Endothelial cell of umbilical vein (primary cell): ENCODE data around the gene ARFGAP3. TPM values are rescaled to one million over a fixed set of nuclear protein-coding genes. Genes with fewer than 3 reads are reported as not detected.
A peak's percentile ranks its signal among the peaks of the same experiment; 100 is the strongest.

ENCODE experiments used
- BruUV-seq: library from RNA; stranded (reverse); fragments of 400-500 nt; replicated peaks from 2 replicates; lab custom pipeline; 2021; lab: Mats Ljungman, UMichigan
- CTCF ChIA-PET: fragments of 300-600, 350-600 bp; sonication (Branson Sonifier 250); formaldehyde crosslinking; loops from one replicate; lab custom pipeline; 2021; ENCODE audit warnings: antibody characterized with exemption, inconsistent platforms; lab: Charles Lee
- POLR2A ChIA-PET: fragments of 300-600, 350-600 bp; sonication (Branson Sonifier 250); formaldehyde crosslinking; loops from one replicate; lab custom pipeline; 2021; ENCODE audit warnings: antibody characterized with exemption, inconsistent platforms; lab: Charles Lee
- DNase-seq: peaks from one replicate; pipeline ENCODE4 v3.0.0-alpha.2; 2011; ENCODE audit warnings: low read depth, low spot score
- FAIRE-seq: peaks from 2 replicates; lab custom pipeline; 2011; peaks lifted over from hg19 to GRCh38; lab: Jason Lieb, UNC
- H2AFZ ChIP-seq: 2 replicates; pipeline ENCODE4 v1.6.0; 2012; ENCODE audit warnings: low read depth, low read length, control low read depth, inconsistent platforms
- H3K27ac ChIP-seq: 2 replicates; pipeline ENCODE4 v1.5.1; 2011; ENCODE audit warnings: low read depth, mild to moderate bottlenecking, control low read depth, low read length, moderate library complexity; ENCODE audit not compliant: insufficient read depth
- H3K27me3 ChIP-seq, 2 experiments: 2 replicates each; pipeline versions ENCODE4 v1.6.0 to v1.6.1; 2011; ENCODE audit warnings: low read length in 2 of 2, mixed read lengths in 1 of 2; ENCODE audit not compliant: control insufficient read depth in 2 of 2, insufficient read depth in 2 of 2
- H3K36me3 ChIP-seq, 2 experiments: 2 replicates in 1 of 2; 3 replicates in 1 of 2; pipeline ENCODE4 v1.5.1; 2011; ENCODE audit warnings: low read length in 2 of 2, mild to moderate bottlenecking in 1 of 2, moderate library complexity in 1 of 2; ENCODE audit not compliant: control insufficient read depth in 2 of 2, insufficient read depth in 2 of 2; ENCODE audit errors: extremely low read depth in 1 of 2
- H3K4me1 ChIP-seq: 3 replicates; pipeline ENCODE4 v1.5.1; 2011; ENCODE audit warnings: mild to moderate bottlenecking, low read length; ENCODE audit not compliant: control insufficient read depth, insufficient read depth; ENCODE audit errors: extremely low read depth
- H3K4me2 ChIP-seq: 2 replicates; pipeline ENCODE4 v1.6.1; 2011; ENCODE audit warnings: low read length, control low read depth, mixed read lengths; ENCODE audit not compliant: insufficient read depth
- H3K4me3 ChIP-seq, 3 experiments: fragments of 200-600 bp in 1 of 3; sonication (generic), shearing (Covaris generic) in 1 of 3; replicated peaks in 1 of 3; 2 replicates each; pipeline ENCODE4 v1.5.1; 2011 to 2016; ENCODE audit warnings: control low read depth in 3 of 3, low read length in 3 of 3, mild to moderate bottlenecking in 2 of 3, inconsistent platforms in 1 of 3, low read depth in 1 of 3, moderate library complexity in 1 of 3; ENCODE audit not compliant: insufficient read depth in 1 of 3
- H3K79me2 ChIP-seq: 2 replicates; pipeline ENCODE4 v1.6.0; 2012; ENCODE audit warnings: low read length, inconsistent platforms; ENCODE audit not compliant: control insufficient read depth, insufficient read depth
- H3K9ac ChIP-seq: replicated peaks from 2 replicates; pipeline ENCODE3; 2011; ENCODE audit warnings: low read length, control low read depth; ENCODE audit not compliant: insufficient read depth; ENCODE audit errors: extremely low read depth
- H3K9me1 ChIP-seq: replicated peaks from 3 replicates; pipeline ENCODE4 v1.6.0; 2011; ENCODE audit warnings: mild to moderate bottlenecking, low read length; ENCODE audit not compliant: control insufficient read depth, insufficient read depth; ENCODE audit errors: extremely low read depth
- H3K9me3 ChIP-seq: replicated peaks from 2 replicates; pipeline ENCODE4 v1.5.1; 2012; ENCODE audit warnings: low read length, inconsistent platforms; ENCODE audit not compliant: control insufficient read depth, insufficient read depth
- H4K20me1 ChIP-seq: replicated peaks from 2 replicates; pipeline ENCODE3; 2011; ENCODE audit warnings: mild to moderate bottlenecking, low read length; ENCODE audit not compliant: control insufficient read depth, insufficient read depth; ENCODE audit errors: extremely low read depth
- CTCF ChIP-seq, 2 donors: IDR thresholded peaks; 1 replicate in 1 of 2; 2 replicates in 1 of 2; pipeline ENCODE4 v1.5.1; 2011; ENCODE audit warnings: low read length in 2 of 2, mild to moderate bottlenecking in 2 of 2, moderate library complexity in 2 of 2, control low read depth in 1 of 2, inconsistent platforms in 1 of 2, low read depth in 1 of 2; ENCODE audit not compliant: insufficient read depth in 1 of 2; ENCODE audit errors: extremely low read depth in 1 of 2
- EZH2 ChIP-seq: IDR thresholded peaks from 2 replicates; pipeline ENCODE4 v1.6.1; 2012; ENCODE audit warnings: borderline replicate concordance, low read depth, mild to moderate bottlenecking, moderate library complexity, low read length, inconsistent platforms; ENCODE audit not compliant: severe bottlenecking
- FOS ChIP-seq: IDR thresholded peaks from 2 replicates; pipeline ENCODE4 v1.6.1; 2011; ENCODE audit warnings: mild to moderate bottlenecking, low read length, moderate library complexity, borderline replicate concordance; ENCODE audit not compliant: insufficient read depth
- GATA2 ChIP-seq: IDR thresholded peaks from 2 replicates; pipeline ENCODE4 v1.7.0; 2011; ENCODE audit warnings: low read depth, mild to moderate bottlenecking, moderate library complexity, mixed read lengths, low read length; ENCODE audit not compliant: insufficient read length, insufficient read depth
- JUN ChIP-seq: IDR thresholded peaks from 2 replicates; pipeline ENCODE4 v1.6.1; 2011; ENCODE audit warnings: borderline replicate concordance, low read depth; ENCODE audit not compliant: insufficient read length, insufficient read depth
- MYC ChIP-seq: IDR thresholded peaks from one replicate; pipeline ENCODE4 v1.6.1; 2011; ENCODE audit warnings: mild to moderate bottlenecking, low read depth, low read length
- POLR2A ChIP-seq: IDR thresholded peaks from 2 replicates; pipeline ENCODE4 v1.6.1; 2012; ENCODE audit warnings: low read depth, mild to moderate bottlenecking, control low read depth, low read length
- POLR2AphosphoS5 ChIP-seq: IDR thresholded peaks from 2 replicates; pipeline ENCODE4 v1.6.1; 2012; ENCODE audit warnings: low read depth, mild to moderate bottlenecking, control low read depth, low read length, moderate library complexity; ENCODE audit not compliant: insufficient read depth
- dilution Hi-C: fragments of 300-500 bp; cut with MboI; formaldehyde crosslinking; loops from one replicate; pipeline ENCODE4 v1.15.0; 2019; ENCODE audit warnings: low sequenced_read_pairs; ENCODE audit not compliant: extremely low pct_ligation_motif_present
- intact Hi-C: fragments of 100-400 bp; cut with micrococcal nuclease; formaldehyde crosslinking; loops from one replicate; pipeline ENCODE4 v1.10.0; 2022
- polyA plus RNA-seq, 4 experiments: library from polyadenylated mRNA; depleted of rRNA in 3 of 4; stranded (reverse) in 3 of 4; unstranded in 1 of 4; fragments of >200 nt; gene quantifications; 2 replicates each; pipeline versions ENCODE4 v1.2.1 to v1.2.3, GENCODE V29; 2011 to 2012; ENCODE audit warnings: missing spikeins in 1 of 4
- total RNA-seq: library from RNA; stranded (reverse); gene quantifications from 2 replicates; pipeline ENCODE4 v1.2.3, GENCODE V29; 2021
- TF ChIP-seq, protein P1 (sequence below): IDR thresholded peaks from 2 replicates; pipeline ENCODE4 v1.6.1; 2011; ENCODE audit not compliant: insufficient read depth, insufficient read length

ARFGAP3 gene
- total and polyA plus RNA-seq, 2 donors (not counting 3 experiments of a cell fraction or from before 2014, with no cell fraction given), result 29.1 to 33.4 TPM

DNA sequence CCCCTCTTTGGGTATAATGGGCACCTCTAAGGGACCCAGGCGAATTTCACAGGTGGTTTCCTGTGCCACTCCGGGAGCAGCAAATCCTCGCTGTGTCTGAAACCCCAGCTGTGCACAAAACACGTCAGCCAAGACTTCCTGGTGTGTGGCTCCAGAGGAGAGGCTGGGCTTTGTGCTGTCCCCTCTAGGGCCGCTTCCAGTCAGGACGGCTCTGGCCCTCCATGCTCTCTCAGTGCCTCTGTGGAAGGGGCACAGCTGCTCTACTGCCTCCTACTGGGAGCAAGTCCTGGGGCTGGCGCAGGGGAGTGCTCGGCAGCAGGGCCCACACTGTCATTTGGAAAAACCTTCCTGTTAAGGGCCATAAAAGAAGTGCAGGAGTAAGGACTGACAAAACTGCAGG is 23.7 kb upstream of the ARFGAP3 start:
- Histone ChIP-seq H3K9ac (no peak overlapping the region), H2AFZ (no peak overlapping the region), H3K9me1 (no peaks in the 10 kb centered on the region), H3K36me3 (peaks cover 3 to 36% of the 10 kb centered on the region in 2 experiments), H4K20me1 (no peaks in the 10 kb centered on the region), H3K27me3 (no peaks in the 10 kb centered on the region), H3K9me3 (no peaks in the 10 kb centered on the region), H3K4me1 (no peaks in the 10 kb centered on the region), H3K4me2 (no peak overlapping the region), H3K4me3 (no peak overlapping the region), H3K79me2 (no peaks in the 10 kb centered on the region), H3K27ac (no peak overlapping the region)
- DNase-seq, result no peak
- intact Hi-C loops, result no loop called here
- FAIRE-seq, result no peak
- BruUV-seq, result no TSS peak
- TF ChIP-seq MYC (no peak), FOS (no peak), JUN (no peak), POLR2AphosphoS5 (no peak), GATA2 (no peak), POLR2A (no peak), EZH2 (no peak), CTCF (IDR thresholded peaks at IDR 0.05; ENCODE audit: extremely low read depth in 1 of 2, insufficient read depth in 1 of 2, low read depth in 1 of 2, low read length in 2 of 2) (peak in 1 of 2 donors; percentile 23)
- TF ChIP-seq, protein P1, sequence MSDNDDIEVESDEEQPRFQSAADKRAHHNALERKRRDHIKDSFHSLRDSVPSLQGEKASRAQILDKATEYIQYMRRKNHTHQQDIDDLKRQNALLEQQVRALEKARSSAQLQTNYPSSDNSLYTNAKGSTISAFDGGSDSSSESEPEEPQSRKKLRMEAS, result no peak
- POLR2A ChIA-PET, result no interaction called here
- dilution Hi-C loops, result no loop called here
- CTCF ChIA-PET, result interaction anchor here (1.2 kb wide), 1 partner anchor 10 kb away, joined by 3 read pairs; no protein-coding TSS in a partner anchor
